Lower leg skin (tissue), 3 donors: ENCODE results near the gene RUNX1.

Source experiments
- POLR2A ChIP-seq, 2 donors: fragments of 450-650 bp; IDR thresholded peaks; one replicate each; pipeline ENCODE4 v1.6.1; 2016 to 2017; ENCODE audit warnings: antibody characterized with exemption in 2 of 2, mild to moderate bottlenecking in 1 of 2, moderate library complexity in 1 of 2
- TF ChIP-seq, protein P1 (sequence below), 3 donors: fragments of 450-650 bp; IDR thresholded peaks; one replicate each; pipeline ENCODE4 v1.5.1; 2016; ENCODE audit warnings: antibody characterized with exemption in 3 of 3, mild to moderate bottlenecking in 3 of 3, moderate library complexity in 2 of 3

DNA sequence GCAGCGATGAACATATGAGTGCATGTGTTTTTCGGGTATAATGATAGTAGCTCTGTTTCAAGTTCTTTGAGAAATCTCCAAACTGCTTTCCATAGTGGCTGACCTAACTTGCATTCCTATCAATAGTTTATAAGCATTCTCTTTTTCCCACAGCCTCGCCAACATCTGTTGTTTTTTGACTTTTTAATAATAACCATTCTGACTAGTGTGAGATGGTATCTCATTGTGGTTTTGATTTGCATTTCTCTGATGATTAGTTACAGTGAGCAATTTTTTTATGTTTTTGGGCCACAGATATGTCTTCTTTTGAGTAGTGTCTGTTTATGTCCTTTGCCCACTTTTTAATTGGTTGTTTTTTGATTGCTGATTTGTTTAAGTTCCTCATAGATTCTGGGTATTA is 10.6 kb upstream of the RUNX1 start:
- TF ChIP-seq, protein P1, sequence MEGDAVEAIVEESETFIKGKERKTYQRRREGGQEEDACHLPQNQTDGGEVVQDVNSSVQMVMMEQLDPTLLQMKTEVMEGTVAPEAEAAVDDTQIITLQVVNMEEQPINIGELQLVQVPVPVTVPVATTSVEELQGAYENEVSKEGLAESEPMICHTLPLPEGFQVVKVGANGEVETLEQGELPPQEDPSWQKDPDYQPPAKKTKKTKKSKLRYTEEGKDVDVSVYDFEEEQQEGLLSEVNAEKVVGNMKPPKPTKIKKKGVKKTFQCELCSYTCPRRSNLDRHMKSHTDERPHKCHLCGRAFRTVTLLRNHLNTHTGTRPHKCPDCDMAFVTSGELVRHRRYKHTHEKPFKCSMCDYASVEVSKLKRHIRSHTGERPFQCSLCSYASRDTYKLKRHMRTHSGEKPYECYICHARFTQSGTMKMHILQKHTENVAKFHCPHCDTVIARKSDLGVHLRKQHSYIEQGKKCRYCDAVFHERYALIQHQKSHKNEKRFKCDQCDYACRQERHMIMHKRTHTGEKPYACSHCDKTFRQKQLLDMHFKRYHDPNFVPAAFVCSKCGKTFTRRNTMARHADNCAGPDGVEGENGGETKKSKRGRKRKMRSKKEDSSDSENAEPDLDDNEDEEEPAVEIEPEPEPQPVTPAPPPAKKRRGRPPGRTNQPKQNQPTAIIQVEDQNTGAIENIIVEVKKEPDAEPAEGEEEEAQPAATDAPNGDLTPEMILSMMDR (IDR thresholded peaks at IDR 0.05) = no peak
- no peak for TF ChIP-seq POLR2A (IDR thresholded peaks at IDR 0.05)
